ENCODE results near the gene NUDT14. TPM values are rescaled to one million over a fixed set of nuclear protein-coding genes. Genes with fewer than 3 reads are reported as not detected.

The NUDT14 gene
- total RNA-seq, 4 donors from 2014 or later = 17.0 to 53.9 (median 32.6) TPM

GRCh38 chr14:105226198-105226597 lies 45.1 kb upstream of the NUDT14 start:
- in situ Hi-C loops (cut with MboI; ENCODE audit: low pct_ligation_motif_present in 1 of 4, low pct_unique_long_range_greater_than_20kb in 1 of 4, low sequenced_read_pairs in 3 of 4) = no loop called here
- Histone ChIP-seq H3K36me3 (peaks cover 0 to 16% (median 8%) of the 10 kb centered on the region in 4 donors), H3K27ac (no peak overlapping the region), H3K9me3 (no peaks in the 10 kb centered on the region), H3K4me3 (no peak overlapping the region), H3K4me1 (no peaks in the 10 kb centered on the region), H3K27me3 (no peaks in the 10 kb centered on the region)
- intact Hi-C loops (cut with DNase I; ENCODE audit: low total_unique reads) = no loop called here
- WGBS, 2 donors (ENCODE audit: low coverage in 1 of 2) = 96% methylated on average over 10 of the region's 10 CpGs; no CpG with 5 or more reads in 1 of the 2 donors
- no peak for TF ChIP-seq CTCF (IDR thresholded peaks at IDR 0.05)
- no peak for TF ChIP-seq POLR2A (IDR thresholded peaks at IDR 0.05)
- no peak for TF ChIP-seq POLR2AphosphoS5 (IDR thresholded peaks at IDR 0.05)
- no peak for TF ChIP-seq EP300 (IDR thresholded peaks at IDR 0.05; ENCODE audit: low read depth)
- DNase-seq = no peak

- Histone ChIP-seq H3K36me3 (peaks cover 0 to 16% (median 8%) of the 10 kb centered on the region in 4 donors), H3K27ac (no peak overlapping the region), H3K4me1 (no peaks in the 10 kb centered on the region), H3K27me3 (no peaks in the 10 kb centered on the region), H3K4me3 (no peak overlapping the region), H3K9me3 (no peaks in the 10 kb centered on the region)
- no peak for DNase-seq
- in situ Hi-C loops (cut with MboI; ENCODE audit: low pct_ligation_motif_present in 1 of 4, low pct_unique_long_range_greater_than_20kb in 1 of 4, low sequenced_read_pairs in 3 of 4) (no loop called here), intact Hi-C loops (cut with DNase I; ENCODE audit: low total_unique reads) (no loop called here)
- 66 to 86% methylated on average over 3 to 11 of the region's 11 CpGs for WGBS, 2 donors (ENCODE audit: low coverage in 1 of 2)
- TF ChIP-seq CTCF (IDR thresholded peaks at IDR 0.05) = no peak
- TF ChIP-seq POLR2A (IDR thresholded peaks at IDR 0.05) = no peak
- no peak for TF ChIP-seq POLR2AphosphoS5 (IDR thresholded peaks at IDR 0.05)
- TF ChIP-seq EP300 (IDR thresholded peaks at IDR 0.05; ENCODE audit: low read depth) = no peak
These were observed 43.9 kb upstream of the NUDT14 start for GRCh38 chr14:105224845-105225570.

GRCh38 chr14:105223770-105224544 lies 42.8 kb upstream of the NUDT14 start:
- in situ Hi-C loops (cut with MboI; ENCODE audit: low pct_ligation_motif_present in 1 of 4, low pct_unique_long_range_greater_than_20kb in 1 of 4, low sequenced_read_pairs in 3 of 4) = no loop called here
- Histone ChIP-seq H3K27me3 (no peaks in the 10 kb centered on the region), H3K36me3 (peaks cover 0 to 20% (median 8%) of the 10 kb centered on the region in 4 donors)

More at GRCh38 chr14:105223770-105224544, 42.8 kb upstream of the NUDT14 start:
- no peak for TF ChIP-seq POLR2A (IDR thresholded peaks at IDR 0.05)
- TF ChIP-seq POLR2AphosphoS5 (IDR thresholded peaks at IDR 0.05) = no peak
- TF ChIP-seq CTCF (IDR thresholded peaks at IDR 0.05) = no peak
- TF ChIP-seq EP300 (IDR thresholded peaks at IDR 0.05; ENCODE audit: low read depth) = no peak
- no peak for DNase-seq
- no peak overlapping the region for H3K4me3 ChIP-seq
- no peaks in the 10 kb centered on the region for H3K9me3 ChIP-seq
- intact Hi-C loops (cut with DNase I; ENCODE audit: low total_unique reads) = no loop called here
- 93 to 100% methylated on average over 7 to 15 of the region's 15 CpGs for WGBS, 2 donors (ENCODE audit: low coverage in 1 of 2)
- no peaks in the 10 kb centered on the region for H3K4me1 ChIP-seq
- H3K27ac ChIP-seq = no peak overlapping the region

All from transverse colon (tissue), 4 donors.